Esophagus muscularis mucosa (tissue), 4 donors: ENCODE measurements around the gene TPSG1. TPM values are rescaled to one million over a fixed set of nuclear protein-coding genes. Genes with fewer than 3 reads are reported as not detected.

Experiments
- DNase-seq: peaks from one replicate; pipeline ENCODE4 v3.0.0-alpha.2; 2017; ENCODE audit errors: extremely low spot score
- H3K27ac ChIP-seq, 4 donors: fragments of 200-600 bp; sonication (generic); replicated peaks in 1 of 4; 1 replicate in 3 of 4; 2 replicates in 1 of 4; pipeline ENCODE4 v1.5.1; 2016 to 2019; ENCODE audit warnings: mild to moderate bottlenecking in 1 of 4
- H3K27me3 ChIP-seq, 4 donors: fragments of 200-600 bp; sonication (generic); one replicate each; pipeline versions ENCODE4 v1.5.1 to v1.6.0; 2016 to 2019
- H3K36me3 ChIP-seq, 4 donors: fragments of 200-600 bp; sonication (generic); one replicate each; pipeline ENCODE4 v1.5.1; 2016 to 2019
- H3K4me1 ChIP-seq, 4 donors: fragments of 200-600 bp; sonication (generic); one replicate each; pipeline ENCODE4 v1.5.1; 2016 to 2019
- H3K4me3 ChIP-seq, 4 donors: fragments of 200-600 bp; sonication (generic); 1 replicate in 2 of 4; 2 replicates in 2 of 4; pipeline ENCODE4 v1.5.1; 2016 to 2019; ENCODE audit warnings: mild to moderate bottlenecking in 4 of 4, moderate library complexity in 1 of 4
- H3K9me3 ChIP-seq, 4 donors: fragments of 200-600 bp; sonication (generic); 1 replicate in 3 of 4; 2 replicates in 1 of 4; pipeline ENCODE4 v1.5.1; 2016 to 2019
- EP300 ChIP-seq: sonication (generic); formaldehyde crosslinking; IDR thresholded peaks from one replicate; pipeline ENCODE4 v1.6.1; 2017; ENCODE audit warnings: antibody characterized with exemption
- POLR2A ChIP-seq: fragments of 450-650 bp; IDR thresholded peaks from one replicate; pipeline ENCODE4 v1.6.1; 2017; ENCODE audit warnings: antibody characterized with exemption, moderate library complexity, mild to moderate bottlenecking, low read depth
- POLR2AphosphoS5 ChIP-seq, 2 donors: sonication (generic); formaldehyde crosslinking; IDR thresholded peaks; one replicate each; pipeline ENCODE4 v1.6.1; 2017; ENCODE audit warnings: antibody characterized with exemption in 2 of 2
- WGBS: methylation state at CpG from one replicate; pipeline ENCODE4 v1.1.5; 2018; 5-methylcytosine and 5-hydroxymethylcytosine counted together
- intact Hi-C: fragments of 100-400 bp; cut with DNase I; formaldehyde crosslinking; loops from one replicate; pipeline ENCODE4 v1.15.1; 2023
- total RNA-seq, 4 donors: library from RNA; depleted of rRNA; stranded (reverse); fragments of >200 nt; gene quantifications; one replicate each; pipeline versions ENCODE4 v1.1.0 to v1.2.1, GENCODE V29; 2016
- TF ChIP-seq, protein P1 (sequence below), 3 experiments: fragments of 200-600 bp in 2 of 3; fragments of 450-650 bp in 1 of 3; sonication (generic) in 2 of 3; IDR thresholded peaks; one replicate each; pipeline ENCODE4 v1.5.1; 2017 to 2019; ENCODE audit warnings: antibody characterized with exemption in 3 of 3, mild to moderate bottlenecking in 2 of 3, moderate library complexity in 1 of 3

The TPSG1 gene
- total RNA-seq, 4 donors from 2014 or later = 0.39 to 2.9 (median 1.00) TPM

GRCh38 chr16:1260101-1260680 lies 35.1 kb upstream of the TPSG1 start:
- H3K9me3 ChIP-seq = no peaks in the 10 kb centered on the region
- TF ChIP-seq EP300 (no peak), POLR2A (no peak), POLR2AphosphoS5 (IDR thresholded peaks at IDR 0.05) (no peak)
- TF ChIP-seq, protein P1, sequence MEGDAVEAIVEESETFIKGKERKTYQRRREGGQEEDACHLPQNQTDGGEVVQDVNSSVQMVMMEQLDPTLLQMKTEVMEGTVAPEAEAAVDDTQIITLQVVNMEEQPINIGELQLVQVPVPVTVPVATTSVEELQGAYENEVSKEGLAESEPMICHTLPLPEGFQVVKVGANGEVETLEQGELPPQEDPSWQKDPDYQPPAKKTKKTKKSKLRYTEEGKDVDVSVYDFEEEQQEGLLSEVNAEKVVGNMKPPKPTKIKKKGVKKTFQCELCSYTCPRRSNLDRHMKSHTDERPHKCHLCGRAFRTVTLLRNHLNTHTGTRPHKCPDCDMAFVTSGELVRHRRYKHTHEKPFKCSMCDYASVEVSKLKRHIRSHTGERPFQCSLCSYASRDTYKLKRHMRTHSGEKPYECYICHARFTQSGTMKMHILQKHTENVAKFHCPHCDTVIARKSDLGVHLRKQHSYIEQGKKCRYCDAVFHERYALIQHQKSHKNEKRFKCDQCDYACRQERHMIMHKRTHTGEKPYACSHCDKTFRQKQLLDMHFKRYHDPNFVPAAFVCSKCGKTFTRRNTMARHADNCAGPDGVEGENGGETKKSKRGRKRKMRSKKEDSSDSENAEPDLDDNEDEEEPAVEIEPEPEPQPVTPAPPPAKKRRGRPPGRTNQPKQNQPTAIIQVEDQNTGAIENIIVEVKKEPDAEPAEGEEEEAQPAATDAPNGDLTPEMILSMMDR (IDR thresholded peaks at IDR 0.05) = no peak
- 80% methylated on average over 3 of the region's 36 CpGs for WGBS
- DNase-seq = no peak
- H3K27me3 ChIP-seq = peaks cover 0 to 85% (median 26%) of the 10 kb centered on the region in 4 donors
- H3K27ac ChIP-seq = no peak overlapping the region
- H3K4me1 ChIP-seq = peaks cover 0 to 9% (median 6%) of the 10 kb centered on the region in 4 donors
- no peaks in the 10 kb centered on the region for H3K36me3 ChIP-seq
- no peak overlapping the region for H3K4me3 ChIP-seq
- intact Hi-C loops = no loop called here

DNA sequence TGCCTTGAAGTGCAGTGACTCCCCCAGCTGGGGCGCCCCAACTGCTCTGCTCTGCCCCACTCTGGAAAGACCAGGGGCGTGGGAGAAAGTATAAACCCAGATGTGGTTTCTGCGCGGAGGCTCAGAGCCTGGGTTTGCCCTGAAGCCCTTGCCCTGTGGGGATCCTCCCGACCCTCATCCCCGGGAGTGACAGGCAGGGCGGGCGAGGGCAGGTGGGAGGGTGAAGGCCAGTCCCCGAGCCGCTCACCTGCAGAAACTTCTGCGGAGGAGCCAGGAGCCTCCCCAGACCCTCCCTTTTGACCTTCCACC lies 34.6 kb upstream of the TPSG1 start:
- H3K36me3 ChIP-seq = no peaks in the 10 kb centered on the region
- no peaks in the 10 kb centered on the region for H3K9me3 ChIP-seq
- no peak for DNase-seq
- no peak overlapping the region for H3K27ac ChIP-seq
- no peak overlapping the region for H3K4me3 ChIP-seq
- peaks cover 0 to 87% (median 26%) of the 10 kb centered on the region in 4 donors for H3K27me3 ChIP-seq
- WGBS = 17% methylated on average over 10 of the region's 11 CpGs
- intact Hi-C loops = no loop called here
- TF ChIP-seq EP300 (no peak), POLR2A (no peak), POLR2AphosphoS5 (IDR thresholded peaks at IDR 0.05) (no peak)
- TF ChIP-seq, protein P1 (IDR thresholded peaks at IDR 0.05) = no peak
- peaks cover 0 to 9% (median 6%) of the 10 kb centered on the region in 4 donors for H3K4me1 ChIP-seq

DNA sequence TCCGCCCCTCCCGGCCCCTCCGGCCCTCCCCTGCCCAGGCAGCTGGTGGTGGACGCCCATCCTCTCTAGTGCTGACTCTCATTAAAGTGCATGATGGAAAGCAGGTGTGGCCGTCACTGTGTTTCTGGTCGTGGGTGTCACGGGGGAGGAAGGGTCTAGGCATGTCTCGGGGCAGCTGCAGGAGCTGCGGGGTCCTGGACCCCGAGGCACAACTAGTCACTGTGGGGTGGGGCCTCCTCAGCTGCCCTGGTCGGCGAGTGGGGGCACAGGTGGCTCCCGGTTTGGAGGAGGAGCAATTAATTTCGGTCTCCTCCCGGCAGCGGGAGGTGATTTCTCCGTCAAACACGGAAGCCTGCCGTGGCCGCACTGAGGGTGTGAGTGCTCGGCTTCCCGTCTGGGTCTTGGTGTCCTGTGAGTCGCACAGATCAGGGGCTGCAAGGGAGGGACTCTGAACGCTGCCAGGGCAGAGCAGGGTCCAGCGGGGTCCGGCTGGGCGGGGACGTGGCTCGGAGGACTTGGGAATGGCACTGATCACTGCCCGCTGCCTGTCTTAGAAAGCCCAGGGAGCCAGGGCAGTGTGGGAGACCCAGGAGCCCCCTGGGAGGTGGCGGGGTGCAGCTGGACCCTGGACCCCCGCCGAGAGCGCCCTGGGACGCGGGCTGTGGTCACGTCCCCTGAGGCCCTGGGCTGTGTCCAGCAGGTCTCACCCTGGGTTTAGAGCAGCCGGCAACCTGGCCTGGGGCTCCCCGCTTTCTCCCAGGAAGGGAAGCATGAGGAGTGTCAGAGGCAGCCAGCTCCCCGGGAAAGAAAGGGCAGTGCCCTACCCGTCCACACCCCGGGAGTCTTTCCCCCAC lies 34.1 kb upstream of the TPSG1 start:
- WGBS = no CpG with 5 or more reads among the region's 42 CpGs
- TF ChIP-seq POLR2AphosphoS5 (IDR thresholded peaks at IDR 0.05) = no peak
- TF ChIP-seq, protein P1 (IDR thresholded peaks at IDR 0.05) = no peak
- no peak for TF ChIP-seq EP300
- no peak for TF ChIP-seq POLR2A
- Histone ChIP-seq H3K4me1 (peaks cover 0 to 9% (median 6%) of the 10 kb centered on the region in 4 donors), H3K27ac (no peak overlapping the region), H3K9me3 (no peaks in the 10 kb centered on the region), H3K4me3 (no peak overlapping the region), H3K36me3 (no peaks in the 10 kb centered on the region), H3K27me3 (peaks cover 0 to 91% (median 26%) of the 10 kb centered on the region in 4 donors)
- no peak for DNase-seq
- intact Hi-C loops = no loop called here

GRCh38 chr16:1258225-1258600 lies 33.1 kb upstream of the TPSG1 start:
- peaks cover 0 to 85% (median 25%) of the 10 kb centered on the region in 4 donors for H3K27me3 ChIP-seq
- 61% methylated on average over 4 of the region's 12 CpGs for WGBS
- DNase-seq = no peak
- intact Hi-C loops = no loop called here
- no peak overlapping the region for H3K4me3 ChIP-seq
- no peak overlapping the region for H3K27ac ChIP-seq
- no peaks in the 10 kb centered on the region for H3K36me3 ChIP-seq
- TF ChIP-seq POLR2A = no peak
- TF ChIP-seq, protein P1 (IDR thresholded peaks at IDR 0.05) = no peak
- no peaks in the 10 kb centered on the region for H3K9me3 ChIP-seq
- peaks cover 0 to 9% (median 6%) of the 10 kb centered on the region in 4 donors for H3K4me1 ChIP-seq
